Brain microvascular endothelial cell (primary cell): Measurements from ENCODE around the gene SH2D5.
A peak's percentile ranks its signal among the peaks of the same experiment; 100 is the strongest.

Experiments used
- DNase-seq: peaks from one replicate; pipeline ENCODE4 v3.0.0-alpha.2; 2020
- H3K27ac ChIP-seq: fragments of 250-450 bp; sonication (Bioruptor Pico); 2 replicates; pipeline ENCODE4 v1.5.1; 2020; ENCODE audit warnings: mild to moderate bottlenecking, moderate library complexity
- H3K27me3 ChIP-seq: fragments of 250-450 bp; sonication (Bioruptor Pico); replicated peaks from 2 replicates; pipeline ENCODE4 v1.5.1; 2020; ENCODE audit warnings: mild to moderate bottlenecking
- H3K36me3 ChIP-seq: fragments of 250-450 bp; sonication (Bioruptor Pico); replicated peaks from 2 replicates; pipeline ENCODE4 v1.5.1; 2020; ENCODE audit warnings: mild to moderate bottlenecking
- H3K4me3 ChIP-seq: 2 replicates; pipeline ENCODE4 v1.5.1; 2011; ENCODE audit warnings: low read depth, mild to moderate bottlenecking, control low read depth, low read length, moderate library complexity
- CTCF ChIP-seq: IDR thresholded peaks from 2 replicates; pipeline ENCODE4 v1.5.1; 2011; ENCODE audit warnings: low read depth, mild to moderate bottlenecking, moderate library complexity, low read length, control low read depth, inconsistent platforms; ENCODE audit errors: missing control alignments
- in situ Hi-C: cut with HindIII; loops from 2 replicates; pipeline ENCODE4 v1.10.0; 2017; ENCODE audit warnings: low sequenced_read_pairs, low pct_ligation_motif_present

Gene SH2D5

GRCh38 chr1:20739225-20739624 is 6.7 kb upstream of the SH2D5 start:
- TF ChIP-seq CTCF = no peak
- DNase-seq = no peak
- Histone ChIP-seq H3K27ac (peak overlapping the region; percentile 14), H3K4me3 (no peak overlapping the region), H3K36me3 (peaks cover 13% of the 10 kb centered on the region), H3K27me3 (no peaks in the 10 kb centered on the region)
- in situ Hi-C loops = no loop called here

DNA sequence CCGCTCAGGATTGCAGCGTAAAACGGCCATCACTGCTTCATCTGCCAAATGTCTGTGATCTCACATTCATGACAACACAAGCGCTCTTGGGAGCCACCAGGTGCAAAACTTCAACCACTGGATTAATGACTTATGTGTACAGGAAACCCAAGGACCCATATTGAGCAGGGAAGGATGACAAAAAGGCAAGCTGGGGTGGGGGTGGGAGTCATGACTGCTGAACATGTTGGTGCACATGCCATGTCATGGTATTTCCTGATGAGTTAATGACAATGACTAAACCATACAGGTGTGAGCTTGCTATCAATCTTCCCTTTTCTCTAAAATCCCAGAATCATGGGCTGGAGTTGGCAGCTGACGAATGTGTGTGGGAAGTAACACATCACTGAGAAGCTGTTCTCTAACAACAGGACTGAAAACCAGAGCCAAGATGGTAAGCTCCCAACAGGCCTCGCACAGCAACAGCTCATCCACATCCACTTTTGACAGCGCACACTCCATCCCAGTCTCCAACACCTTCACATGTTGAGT is 3.1 kb upstream of the SH2D5 start:
- Histone ChIP-seq H3K27ac (no peak overlapping the region), H3K4me3 (no peak overlapping the region), H3K27me3 (no peaks in the 10 kb centered on the region), H3K36me3 (peaks cover 2% of the 10 kb centered on the region)
- in situ Hi-C loops = no loop called here
- no peak for DNase-seq
- no peak for TF ChIP-seq CTCF

- Histone ChIP-seq H3K36me3 (peaks cover 2% of the 10 kb centered on the region), H3K27me3 (no peaks in the 10 kb centered on the region), H3K27ac (peak overlapping the region; percentile 35), H3K4me3 (peak overlapping the region; percentile 27)
- TF ChIP-seq CTCF = no peak
- no peak for DNase-seq
- in situ Hi-C loops = no loop called here
These were observed 965 bp upstream of the SH2D5 start for GRCh38 chr1:20733360-20733975.

DNA sequence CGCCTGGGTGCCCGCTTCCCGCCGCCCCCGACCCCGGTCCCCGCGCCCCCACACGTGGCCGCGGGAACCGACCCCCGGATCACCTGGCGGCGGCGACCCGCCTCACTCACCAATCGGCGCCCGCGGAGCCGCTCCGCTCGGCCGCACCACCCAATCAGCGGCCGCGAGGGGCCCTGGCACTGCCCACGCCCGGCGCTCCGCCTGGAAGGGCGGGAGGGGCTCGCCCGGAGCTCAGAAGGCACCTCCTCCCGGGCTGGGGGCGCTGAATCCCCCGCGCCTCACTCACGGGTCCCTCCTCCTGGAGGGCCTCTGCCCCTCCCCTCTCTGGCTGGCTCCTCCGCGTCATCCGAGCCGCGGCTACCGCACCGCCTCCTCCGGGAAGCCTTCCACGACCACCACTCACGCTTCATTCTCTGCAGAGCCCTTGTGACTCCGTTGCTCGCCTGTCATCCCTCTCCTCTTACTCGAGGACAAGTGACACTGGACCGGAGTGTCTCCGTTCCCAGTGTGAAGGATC is 374 bp downstream of the SH2D5 start:
- Histone ChIP-seq H3K36me3 (peaks cover under 1% of the 10 kb centered on the region), H3K27ac (peak overlapping the region; percentile 63), H3K4me3 (peak overlapping the region; percentile 61), H3K27me3 (no peaks in the 10 kb centered on the region)
- DNase-seq = peak; percentile 19
- TF ChIP-seq CTCF = no peak
- in situ Hi-C loops = no loop called here

DNA sequence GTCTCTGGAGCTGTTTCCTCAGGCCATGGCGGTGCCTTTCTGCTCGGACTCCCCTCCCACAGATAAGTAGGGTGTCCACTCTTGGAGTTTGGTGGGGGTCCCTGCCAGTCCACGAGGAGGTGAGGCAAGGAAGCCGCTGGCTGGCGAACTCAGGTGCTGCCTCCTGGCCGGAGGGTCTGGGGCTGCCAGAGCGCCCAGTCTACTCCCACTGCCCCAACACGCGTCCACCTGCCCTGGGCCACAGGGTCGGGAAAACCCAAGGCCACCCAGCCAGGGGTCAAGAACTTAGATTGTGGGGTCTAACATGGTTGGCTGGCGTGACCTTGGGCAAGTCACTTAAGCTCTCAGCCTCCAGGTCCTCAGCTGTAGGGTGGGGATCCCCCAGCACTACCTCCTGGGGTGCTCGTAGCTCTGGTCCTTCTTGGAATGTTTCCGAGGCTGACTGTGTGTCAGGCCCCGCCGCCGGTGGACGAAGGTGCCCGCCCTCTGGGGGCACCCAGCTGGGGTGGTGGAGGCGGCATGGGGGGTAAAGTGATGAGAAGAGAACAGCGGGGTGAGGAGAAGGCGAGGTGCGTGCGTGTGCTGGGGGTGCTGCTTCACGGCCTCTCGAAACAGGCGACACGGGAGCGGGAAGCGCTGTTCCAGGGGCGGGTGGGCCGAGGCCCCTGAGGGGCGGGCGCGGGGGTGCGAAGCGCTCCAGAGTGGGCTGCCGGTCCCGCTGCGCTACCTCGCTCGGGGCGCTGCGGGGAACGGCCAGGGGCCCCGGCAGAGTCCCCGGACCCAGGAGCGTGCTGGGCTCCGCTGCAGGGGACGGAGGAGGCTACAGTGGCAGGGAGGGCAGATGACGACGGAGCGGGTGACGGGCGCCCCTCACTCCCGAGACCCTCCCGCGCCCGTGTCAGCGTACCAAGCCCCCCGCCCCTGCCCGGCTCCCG is 1.2 kb downstream of the SH2D5 start:
- in situ Hi-C loops = no loop called here
- no peaks in the 10 kb centered on the region for H3K36me3 ChIP-seq
- peak overlapping the region; percentile 61 for H3K4me3 ChIP-seq
- DNase-seq = no peak
- no peak overlapping the region for H3K27ac ChIP-seq
- H3K27me3 ChIP-seq = no peaks in the 10 kb centered on the region
- no peak for TF ChIP-seq CTCF
